GM23338 (cell line): ENCODE measurements around the gene LAMC3. TPM values are rescaled to one million over a fixed set of nuclear protein-coding genes. Genes with fewer than 3 reads are reported as not detected.
"Not testable (repeated sequence)": the region's sequence is repeated elsewhere in the genome, so short reads cannot be mapped to it uniquely, and the experiment has no call there.

Experiments
- ATAC-seq: fragments of 200-7000 bp; cut with Tn5 transposase; 3 replicates; pipeline ENCODE4 v1.9.1; 2020
- DNase-seq: peaks from one replicate; pipeline ENCODE4 v3.0.0-alpha.2; 2015; ENCODE audit warnings: low spot score
- H2AFZ ChIP-seq: fragments of 200-600 bp; sonication (generic); 2 replicates; pipeline ENCODE4 v1.8.0; 2016; ENCODE audit warnings: antibody characterized with exemption, mild to moderate bottlenecking, moderate library complexity
- H3F3A ChIP-seq: fragments of 200-600 bp; sonication (generic); replicated peaks from 2 replicates; pipeline ENCODE4 v1.8.0; 2017; ENCODE audit warnings: antibody characterized with exemption, mixed run types, low read depth
- H3K27ac ChIP-seq: fragments of 200-600 bp; sonication (generic); 2 replicates; pipeline ENCODE4 v1.6.1; 2016; ENCODE audit warnings: low read depth
- H3K27me3 ChIP-seq: fragments of 200-600 bp; sonication (generic); 2 replicates; pipeline ENCODE4 v1.8.0; 2016; ENCODE audit warnings: mild to moderate bottlenecking, mixed run types, moderate library complexity; ENCODE audit not compliant: insufficient read depth
- H3K36me3 ChIP-seq: fragments of 200-600 bp; sonication (generic); 2 replicates; pipeline ENCODE4 v1.8.0; 2016; ENCODE audit warnings: mild to moderate bottlenecking; ENCODE audit not compliant: insufficient read depth
- H3K4me1 ChIP-seq: fragments of 200-600 bp; sonication (generic); 2 replicates; pipeline ENCODE4 v1.8.0; 2016; ENCODE audit warnings: mild to moderate bottlenecking, moderate library complexity; ENCODE audit not compliant: insufficient read depth
- H3K4me2 ChIP-seq: fragments of 200-600 bp; sonication (generic); 2 replicates; pipeline ENCODE4 v1.7.1; 2017; ENCODE audit warnings: mixed run types
- H3K4me3 ChIP-seq: fragments of 200-600 bp; sonication (generic); 2 replicates; pipeline ENCODE4 v1.6.1; 2016; ENCODE audit warnings: mixed run types
- H3K79me2 ChIP-seq: fragments of 200-600 bp; sonication (generic); replicated peaks from 2 replicates; pipeline ENCODE4 v1.8.0; 2017; ENCODE audit warnings: mild to moderate bottlenecking; ENCODE audit not compliant: insufficient read depth
- H3K9me2 ChIP-seq: fragments of 200-600 bp; sonication (generic); 2 replicates; pipeline ENCODE4 v1.8.0; 2017; ENCODE audit not compliant: insufficient read depth
- H4K20me1 ChIP-seq: fragments of 200-600 bp; sonication (generic); replicated peaks from 2 replicates; pipeline ENCODE4 v1.8.0; 2017; ENCODE audit warnings: mild to moderate bottlenecking; ENCODE audit not compliant: insufficient read depth
- H3K27ac Mint-ChIP-seq: 2 replicates; pipeline ENCODE4 v1.8.0; 2020; ENCODE audit warnings: inconsistent platforms, mild to moderate bottlenecking, moderate library complexity, mixed read lengths
- H3K27me3 Mint-ChIP-seq: 3 replicates; pipeline ENCODE4 v1.8.0; 2022; ENCODE audit warnings: low read depth, mild to moderate bottlenecking, moderate library complexity, mixed read lengths, inconsistent platforms; ENCODE audit not compliant: insufficient read depth, poor library complexity
- H3K36me3 Mint-ChIP-seq: 3 replicates; pipeline ENCODE4 v1.8.0; 2021; ENCODE audit warnings: low read depth, mild to moderate bottlenecking, inconsistent platforms, moderate library complexity, mixed read lengths
- H3K4me1 Mint-ChIP-seq: 3 replicates; pipeline ENCODE4 v1.8.0; 2020; ENCODE audit warnings: mild to moderate bottlenecking, inconsistent platforms, mixed read lengths
- H3K4me3 Mint-ChIP-seq: 3 replicates; pipeline ENCODE4 v1.8.0; 2021; ENCODE audit warnings: moderate library complexity, mild to moderate bottlenecking, inconsistent platforms, mixed read lengths
- H3K9me3 Mint-ChIP-seq: 3 replicates; pipeline ENCODE4 v1.8.0; 2020; ENCODE audit warnings: moderate library complexity, mild to moderate bottlenecking, inconsistent platforms, mixed read lengths
- CREB1 ChIP-seq: fragments of 250-450 bp; sonication (Bioruptor Pico); IDR thresholded peaks from 2 replicates; pipeline ENCODE4 v1.5.0; 2020; ENCODE audit warnings: low read depth, mild to moderate bottlenecking, moderate library complexity
- CTCF ChIP-seq, 2 experiments: fragments of 200-600 bp in 1 of 2; sonication (generic) in 1 of 2; conservative IDR thresholded peaks; 2 replicates each; pipeline versions ENCODE4 v1.5.1 to v1.6.1; 2016 to 2017; ENCODE audit warnings: antibody characterized with exemption in 2 of 2, low read depth in 2 of 2, mild to moderate bottlenecking in 2 of 2, moderate library complexity in 1 of 2
- EZH2 ChIP-seq: fragments of 200-600 bp; sonication (generic); IDR thresholded peaks from one replicate; pipeline ENCODE4 v1.8.0; 2017; ENCODE audit warnings: antibody characterized with exemption, mild to moderate bottlenecking, low read depth; ENCODE audit not compliant: unreplicated experiment
- EZH2phosphoT487 ChIP-seq: fragments of 200-600 bp; sonication (generic); IDR thresholded peaks from one replicate; pipeline ENCODE4 v1.8.1; 2018; ENCODE audit warnings: antibody characterized with exemption; ENCODE audit not compliant: unreplicated experiment
- JUNB ChIP-seq: IDR thresholded peaks from one replicate; pipeline ENCODE4 v1.6.1; 2016; ENCODE audit warnings: antibody characterized with exemption; ENCODE audit not compliant: unreplicated experiment
- NANOG ChIP-seq: IDR thresholded peaks from 2 replicates; pipeline ENCODE4 v1.6.1; 2016; ENCODE audit warnings: antibody characterized with exemption, borderline replicate concordance
- REST ChIP-seq: IDR thresholded peaks from one replicate; pipeline ENCODE4 v1.6.1; 2018; ENCODE audit warnings: antibody characterized with exemption; ENCODE audit not compliant: unreplicated experiment
- ZNF114 ChIP-seq: fragments of 250-450 bp; sonication (Bioruptor Pico); IDR thresholded peaks from 2 replicates; pipeline ENCODE4 v1.5.0; 2020; ENCODE audit warnings: mild to moderate bottlenecking, moderate library complexity
- ZNF331 ChIP-seq: fragments of 250-450 bp; sonication (Bioruptor Pico); IDR thresholded peaks from 2 replicates; pipeline ENCODE4 v1.5.0; 2020; ENCODE audit warnings: low read depth, mild to moderate bottlenecking, moderate library complexity
- ZNF462 ChIP-seq: fragments of 250-450 bp; sonication (Bioruptor Pico); IDR thresholded peaks from 2 replicates; pipeline ENCODE4 v1.5.0; 2020; ENCODE audit warnings: mild to moderate bottlenecking, moderate library complexity
- polyA plus RNA-seq: library from polyadenylated mRNA; unstranded; fragments of >200 nt; fragmentation: Nextera tagmentation; extraction: Ambion mirVana; gene quantifications from 2 replicates; pipeline ENCODE4 v1.2.1, GENCODE V29; 2016
- total RNA-seq: library from RNA; depleted of rRNA; stranded (reverse); fragments of >200 nt; shearing (Covaris generic); gene quantifications from 2 replicates; pipeline ENCODE4 v1.2.3, GENCODE V29; 2014

LAMC3 gene
- total and polyA plus RNA-seq, 2 experiments from 2014 or later, result 9.0 to 27.4 TPM

GRCh38 chr9:131099102-131099606 is 90.2 kb downstream of the LAMC3 start:
- Mint-ChIP-seq H3K27ac (peak overlapping the region; percentile 79), H3K36me3 (peaks cover 34% of the 10 kb centered on the region), H3K27me3 (peaks cover 25% of the 10 kb centered on the region), H3K4me3 (no peak overlapping the region; the same call in 2 of the 3 replicates), H3K4me1 (peaks cover 65% of the 10 kb centered on the region), H3K9me3 (no peaks in the 10 kb centered on the region; the same call in 2 of the 3 replicates)
- Histone ChIP-seq H3K36me3 (no peaks in the 10 kb centered on the region), H3K4me1 (peaks cover 57% of the 10 kb centered on the region), H3K27ac (0 out of 2 replicates have a peak overlapping the region, but pooled peaks have one; percentile 84), H3K27me3 (no peaks in the 10 kb centered on the region), H3K4me2 (peak overlapping the region; percentile 81), H4K20me1 (no peaks in the 10 kb centered on the region; the same call in 1 of the 2 replicates), H3K79me2 (peaks cover 20% of the 10 kb centered on the region), H2AFZ (no peak overlapping the region), H3F3A (peaks cover 16% of the 10 kb centered on the region), H3K4me3 (no peak overlapping the region; the same call in 1 of the 2 replicates), H3K9me2 (no peaks in the 10 kb centered on the region)
- ATAC-seq (no peak), DNase-seq (no peak)
- TF ChIP-seq CTCF (conservative IDR thresholded peaks at IDR 0.05; ENCODE audit: low read depth in 2 of 2) (no peak), ZNF114 (no peak), NANOG (no peak), JUNB (no peak), ZNF331 (CRISPR knock-in tag) (no peak), REST (no peak), CREB1 (CRISPR knock-in tag) (no peak), ZNF462 (CRISPR knock-in tag) (no peak), EZH2phosphoT487 (no peak), EZH2 (no peak)

DNA sequence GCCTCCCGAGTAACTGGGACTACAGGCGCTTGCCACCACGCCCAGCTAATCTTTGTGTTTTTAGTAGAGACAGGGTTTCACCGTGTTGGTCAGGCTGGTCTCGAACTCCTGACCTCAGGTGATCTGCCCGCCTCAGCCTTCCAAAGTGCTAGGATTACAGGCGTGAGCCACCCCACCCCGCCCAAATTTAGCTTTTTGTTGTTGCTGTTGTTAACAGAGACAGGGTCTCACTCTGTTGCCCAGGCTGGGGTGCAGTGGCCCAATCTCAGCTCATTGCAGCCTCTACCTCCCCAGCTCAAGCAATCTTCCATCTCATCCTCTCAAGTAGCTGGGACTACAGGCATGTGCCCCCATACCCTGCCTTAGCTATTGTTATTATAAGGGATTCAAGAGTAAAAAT is 90.9 kb downstream of the LAMC3 start:
- H3F3A ChIP-seq, result peaks cover 16% of the 10 kb centered on the region
- not testable (repeated sequence) for H3K36me3 ChIP-seq, DNase-seq, H3K9me3 Mint-ChIP-seq, ATAC-seq, H3K27me3 ChIP-seq, H4K20me1 ChIP-seq, H3K9me2 ChIP-seq, H2AFZ ChIP-seq, H3K4me3 ChIP-seq, H3K4me3 Mint-ChIP-seq
- peak overlapping the region; percentile 42 for H3K4me2 ChIP-seq
- peaks cover 20% of the 10 kb centered on the region for H3K79me2 ChIP-seq
- peaks cover 70% of the 10 kb centered on the region for H3K4me1 Mint-ChIP-seq
- peak overlapping the region; percentile 84 for H3K27ac Mint-ChIP-seq
- H3K36me3 Mint-ChIP-seq, result peaks cover 34% of the 10 kb centered on the region
- peaks cover 64% of the 10 kb centered on the region for H3K4me1 ChIP-seq
- H3K27me3 Mint-ChIP-seq, result peaks cover 26% of the 10 kb centered on the region
- peak overlapping the region; percentile 84 for H3K27ac ChIP-seq
